HG02610 (cell line): ENCODE results near the gene HAPSTR1.
"Not testable (repeated sequence)": the region's sequence is repeated elsewhere in the genome, so short reads cannot be mapped to it uniquely, and the experiment has no call there.

Experiments used
- ATAC-seq: cut with Tn5 transposase; IDR thresholded peaks from one replicate; pipeline ENCODE4 v1.9.1; 2021; ENCODE audit warnings: mild to moderate bottlenecking, moderate library complexity; ENCODE audit not compliant: unreplicated experiment

The HAPSTR1 gene

GRCh38 chr16:9070254-9070653 lies 21.2 kb upstream of the HAPSTR1 start:
- no peak for ATAC-seq

- no peak for ATAC-seq
These were observed 20.1 kb upstream of the HAPSTR1 start for GRCh38 chr16:9071377-9071776.

DNA sequence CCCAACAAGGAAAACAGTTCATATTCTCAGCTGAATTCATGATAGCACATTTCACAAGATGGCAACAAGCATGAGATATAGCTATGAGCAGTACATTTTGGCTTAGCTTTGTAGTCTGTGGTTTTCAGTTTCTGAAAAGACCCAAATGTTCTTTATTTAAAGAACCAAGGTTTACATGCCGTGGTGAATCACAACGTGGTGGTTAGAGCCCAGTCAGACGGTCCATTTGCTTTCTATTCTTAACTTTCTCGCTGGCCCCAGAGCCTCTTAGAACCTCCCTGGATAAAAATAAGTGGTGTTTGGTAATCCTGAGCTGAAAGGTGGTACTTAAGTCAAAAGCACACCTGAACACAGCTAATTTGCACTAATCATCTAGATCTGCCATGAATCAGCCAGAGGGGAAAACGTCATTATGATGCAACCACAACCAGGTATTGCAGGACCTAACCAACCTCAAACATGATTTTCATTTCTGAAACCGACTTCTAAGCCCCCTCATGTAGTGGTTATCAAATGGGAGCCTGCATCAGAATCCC lies 18.6 kb upstream of the HAPSTR1 start:
- peak; percentile 51 for ATAC-seq

DNA sequence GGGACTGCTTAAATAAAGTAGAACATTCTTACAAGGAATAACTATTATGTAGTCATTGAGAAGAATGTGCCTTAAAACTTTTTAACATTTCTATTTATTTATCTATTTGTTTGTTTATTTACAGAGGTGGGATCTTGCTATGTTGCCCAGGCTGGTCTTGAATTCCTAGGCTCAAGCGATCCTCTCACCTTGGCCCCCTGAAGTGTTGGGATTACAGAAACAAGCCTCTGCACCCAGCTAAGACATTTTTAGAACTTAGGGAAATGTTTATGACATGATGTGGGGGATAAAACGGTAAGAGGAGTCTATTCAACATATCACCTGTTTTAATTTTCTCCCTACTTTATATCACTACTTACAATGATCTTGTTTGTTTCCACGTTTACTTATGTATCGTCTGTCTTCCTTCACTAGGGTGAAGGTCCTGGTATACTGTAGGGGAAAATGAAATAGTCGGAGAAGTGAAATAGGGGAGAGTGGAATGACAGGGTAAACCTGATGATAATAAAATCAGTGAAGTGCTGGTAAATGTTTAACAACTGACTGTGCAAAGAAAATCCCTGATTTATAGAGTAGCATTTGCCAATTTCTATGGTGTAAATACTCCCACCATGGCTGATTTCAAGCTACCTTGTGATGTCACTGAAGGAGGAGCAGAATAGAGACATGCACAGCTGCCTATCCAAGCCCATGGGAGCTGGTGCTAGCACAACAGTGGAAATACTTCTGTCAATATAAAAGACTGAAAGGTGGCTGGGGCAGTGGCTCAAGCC lies 16.0 kb upstream of the HAPSTR1 start:
- no peak for ATAC-seq

DNA sequence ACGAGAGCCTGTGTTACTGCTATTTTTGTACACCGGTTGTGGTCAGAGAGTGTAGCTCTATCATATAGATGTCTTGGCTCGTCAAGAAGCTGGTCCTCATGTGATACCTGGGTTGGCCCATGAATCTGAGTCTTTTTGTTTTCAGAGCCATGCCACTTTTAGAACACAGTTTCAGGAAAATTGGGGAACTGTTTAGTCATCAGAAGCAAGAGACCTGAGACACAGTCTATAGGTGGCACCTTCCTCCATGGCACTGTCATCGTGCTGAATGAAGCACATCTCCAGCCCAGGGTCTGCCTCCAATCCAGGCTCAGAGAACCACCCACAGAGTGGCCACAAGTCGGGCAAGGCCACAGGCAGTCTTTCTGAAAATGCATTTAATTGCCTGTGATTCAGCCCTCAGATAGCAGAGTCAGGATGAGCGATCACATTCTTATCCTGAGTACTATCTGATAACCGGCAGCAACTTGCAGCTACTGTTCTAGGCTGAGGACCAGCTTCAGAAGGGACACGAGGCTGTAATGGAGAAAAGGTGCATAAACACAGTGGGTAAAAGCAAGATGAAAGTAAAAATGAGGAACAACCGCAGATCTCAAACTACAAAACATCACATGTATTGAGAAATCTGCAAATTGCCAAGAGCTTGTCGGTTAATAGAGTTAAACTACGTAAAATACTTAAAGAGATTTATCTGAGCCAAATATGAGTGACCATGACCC lies 14.2 kb upstream of the HAPSTR1 start:
- no peak for ATAC-seq

DNA sequence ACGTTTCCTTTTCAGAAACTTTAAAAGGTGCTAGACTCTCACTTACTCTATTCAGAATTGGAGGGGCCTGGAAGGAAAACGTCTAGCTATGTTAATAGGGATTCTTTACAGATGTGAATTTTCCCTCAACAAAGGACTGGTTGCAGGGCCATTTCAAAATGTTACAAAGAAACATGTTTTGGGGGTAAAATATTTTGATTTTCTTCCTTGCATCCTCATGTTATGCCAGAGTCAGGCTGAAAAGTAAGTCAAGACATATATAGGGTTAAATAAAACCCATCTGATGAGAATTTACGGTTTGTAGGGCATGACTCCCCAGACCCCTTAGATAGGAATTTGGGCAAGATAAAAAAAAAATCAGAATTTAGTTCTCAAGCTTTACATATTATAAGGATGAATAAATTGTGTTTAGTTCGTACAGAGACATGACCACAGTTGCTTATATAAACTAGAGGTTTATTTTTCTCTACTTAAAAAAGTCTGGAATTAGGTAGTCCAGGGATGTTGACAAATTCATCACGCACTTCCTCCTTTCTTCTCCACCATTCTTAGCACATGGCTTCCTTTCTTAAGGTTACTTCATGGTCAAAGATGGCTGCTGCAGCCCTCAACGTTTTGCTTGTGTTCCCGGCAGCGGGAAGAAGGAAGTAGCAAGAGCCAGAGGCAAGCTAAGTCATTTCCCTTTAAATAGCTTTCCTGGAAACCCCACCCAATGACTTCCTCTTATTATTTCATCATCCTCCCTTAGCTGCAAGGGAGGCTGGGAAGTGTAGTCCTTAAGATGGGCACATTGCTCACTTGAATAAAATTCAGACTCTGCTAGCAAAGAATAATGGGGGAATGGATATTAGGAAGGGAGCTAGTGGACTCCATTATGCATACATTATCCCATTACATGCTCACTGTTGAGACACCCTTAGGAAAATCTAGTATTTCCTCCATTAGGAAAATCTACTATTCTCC lies 12.7 kb upstream of the HAPSTR1 start:
- ATAC-seq = peak; percentile 67

DNA sequence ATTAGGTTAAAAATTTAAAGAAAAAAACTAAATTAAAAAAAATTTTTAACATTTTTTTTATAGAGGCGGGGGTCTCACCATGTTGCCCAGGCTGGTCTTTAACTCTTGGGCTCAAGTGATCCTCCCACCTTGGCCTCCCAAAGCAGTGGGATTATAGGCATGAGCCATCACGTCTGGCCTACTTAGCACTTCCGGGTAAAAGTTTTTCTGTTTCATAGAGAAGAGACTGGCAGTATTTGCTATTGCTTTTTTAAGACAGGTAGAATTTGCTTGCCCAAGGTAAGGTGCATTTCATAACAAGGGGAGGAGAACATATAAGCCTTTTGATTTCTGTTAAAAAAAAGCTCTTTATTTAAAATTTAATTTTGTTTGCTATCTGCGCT lies 12.0 kb upstream of the HAPSTR1 start:
- no peak for ATAC-seq

- ATAC-seq = no peak
These were observed 10.3 kb upstream of the HAPSTR1 start for GRCh38 chr16:9081158-9081557.

DNA sequence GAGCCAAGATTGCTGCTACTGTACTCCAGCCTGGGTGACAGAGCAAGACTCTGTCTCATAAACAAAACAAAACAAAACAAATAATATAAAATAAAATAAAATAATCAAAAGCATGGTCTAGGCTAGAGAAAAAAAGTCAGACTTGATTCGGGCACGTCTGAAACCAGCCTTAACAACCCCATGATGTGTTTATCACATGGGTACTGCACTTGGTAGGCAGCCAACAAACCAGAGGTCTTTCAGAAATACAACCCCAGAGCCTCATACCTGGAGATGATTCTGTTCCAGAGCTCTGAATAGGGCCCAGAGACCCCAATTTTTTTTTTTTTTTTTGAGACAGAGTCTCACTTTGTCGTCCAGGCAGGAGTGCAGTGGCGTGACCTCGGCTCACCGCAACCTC lies 9.6 kb upstream of the HAPSTR1 start:
- ATAC-seq = no peak

GRCh38 chr16:9082422-9082821 lies 9.0 kb upstream of the HAPSTR1 start:
- no peak for ATAC-seq

GRCh38 chr16:9087733-9088132 lies 3.7 kb upstream of the HAPSTR1 start:
- ATAC-seq = not testable (repeated sequence)

GRCh38 chr16:9088848-9089247 lies 2.6 kb upstream of the HAPSTR1 start:
- no peak for ATAC-seq

GRCh38 chr16:9089660-9090059 lies 1.8 kb upstream of the HAPSTR1 start:
- no peak for ATAC-seq

GRCh38 chr16:9090101-9090959 lies 1.1 kb upstream of the HAPSTR1 start:
- no peak for ATAC-seq

- peak; percentile 12 for ATAC-seq
These were observed 430 bp downstream of the HAPSTR1 start for GRCh38 chr16:9091867-9092281.

DNA sequence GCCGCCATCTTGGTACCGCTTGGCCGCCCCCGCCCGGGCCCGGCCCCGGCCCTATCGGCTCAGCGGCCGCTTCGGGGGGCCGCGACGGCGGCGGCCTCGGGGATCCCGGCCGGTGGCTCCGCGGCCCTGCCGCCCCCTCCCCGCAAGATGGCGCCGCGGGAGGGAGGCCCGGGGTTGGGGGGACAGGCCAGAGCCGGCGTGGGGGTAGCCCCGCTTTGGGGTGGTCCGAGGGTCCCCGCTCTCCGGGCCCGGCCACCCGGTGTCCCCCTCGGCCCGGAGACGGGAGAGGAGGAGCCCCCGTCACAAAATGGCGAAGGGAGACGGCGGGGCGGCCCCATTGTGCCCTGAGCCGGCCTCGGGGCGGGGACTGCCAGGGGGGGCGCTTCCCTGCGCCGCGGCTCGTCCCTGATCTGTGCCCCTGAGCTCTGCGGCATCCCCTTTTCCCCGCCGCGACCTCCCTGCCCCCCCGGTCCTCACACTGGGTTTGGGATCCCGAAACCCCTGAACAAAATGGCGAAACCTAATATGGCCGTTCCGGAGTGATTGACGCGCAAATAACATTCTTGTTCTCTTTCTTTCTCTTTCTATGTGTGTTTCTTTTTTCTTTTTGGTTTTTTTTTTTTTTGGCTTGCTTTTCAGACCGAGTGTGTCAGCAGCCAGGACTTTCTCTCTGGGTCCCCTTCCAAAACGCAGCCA lies 986 bp downstream of the HAPSTR1 start:
- ATAC-seq = peak; percentile 1

DNA sequence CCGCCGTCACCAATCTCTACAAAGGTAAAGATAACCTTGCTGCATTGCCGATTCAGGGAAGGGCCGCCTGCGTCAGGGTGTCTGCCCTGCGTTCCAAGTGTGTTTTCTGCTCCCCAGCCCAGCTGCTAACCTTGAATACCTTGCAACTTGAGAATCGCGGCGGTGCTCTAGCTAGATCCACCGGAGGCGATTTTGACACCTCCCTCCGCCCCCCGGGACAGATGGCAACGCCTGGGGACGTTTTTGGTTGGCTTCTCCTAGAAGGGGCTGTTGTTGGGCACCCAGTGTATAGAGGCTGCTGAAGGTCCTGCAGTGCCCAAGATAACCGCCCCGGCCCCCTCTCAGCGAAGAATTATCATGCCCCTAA lies 1.5 kb downstream of the HAPSTR1 start:
- ATAC-seq = no peak

DNA sequence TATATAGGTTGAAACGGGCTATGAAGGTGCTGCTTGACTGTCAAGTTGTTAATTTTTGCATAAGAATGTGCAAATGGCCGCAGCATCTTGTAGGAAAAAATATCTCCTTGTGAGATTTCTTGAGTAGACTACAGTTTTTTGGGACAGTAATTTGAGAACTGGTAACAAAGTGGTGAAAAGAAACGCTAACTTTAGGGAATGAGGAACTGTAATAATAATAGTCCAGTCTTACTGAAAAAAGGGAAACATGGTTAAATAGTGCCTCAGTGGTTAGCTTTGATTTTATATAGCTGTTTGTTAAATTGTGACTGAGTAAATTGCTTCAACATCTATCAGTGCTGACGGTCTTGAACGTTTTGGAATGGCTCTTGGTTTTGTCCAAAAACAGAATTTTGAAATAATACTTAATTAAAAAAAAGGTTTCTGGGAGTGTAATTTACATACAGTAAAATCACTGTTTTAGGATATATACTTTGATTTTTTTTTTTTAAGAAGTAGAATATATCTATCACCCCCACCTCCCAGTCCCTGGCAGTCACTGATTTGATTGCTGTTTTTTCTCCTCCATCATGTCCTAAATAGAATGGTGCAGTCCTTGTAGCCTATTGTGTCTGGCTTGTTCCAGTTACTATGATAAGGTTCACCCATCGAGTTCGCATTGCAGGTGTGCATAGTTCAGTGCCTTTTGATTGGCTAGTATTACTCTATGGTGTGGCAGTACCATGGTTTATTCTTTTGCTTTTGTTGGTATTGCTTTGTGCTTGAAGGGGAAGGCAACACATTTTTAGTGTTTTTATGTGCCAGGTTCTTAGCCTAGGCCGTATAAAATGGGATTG lies 2.8 kb downstream of the HAPSTR1 start:
- ATAC-seq = no peak

DNA sequence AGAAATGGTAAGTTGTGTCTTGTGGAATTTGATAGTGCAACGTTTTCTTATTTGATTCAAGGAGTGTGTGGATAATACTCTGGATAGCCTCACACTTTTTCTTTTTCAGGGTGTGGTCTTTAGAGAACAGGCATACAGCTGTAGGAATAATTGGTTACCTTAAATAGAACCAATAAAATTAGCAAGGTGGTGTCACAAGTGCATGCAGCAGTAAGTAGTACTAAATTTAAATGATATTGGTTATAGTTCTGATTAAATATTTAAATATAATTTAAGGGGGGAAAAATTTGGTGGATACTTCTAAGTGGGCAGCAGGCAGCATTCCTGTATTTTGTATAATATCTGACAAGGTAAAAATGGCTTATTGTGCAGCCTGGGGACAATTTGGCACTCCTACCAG lies 3.7 kb downstream of the HAPSTR1 start:
- no peak for ATAC-seq
